H1 (cell line): ENCODE results near the gene ARID3B.

Experiments
- GTF2F1 ChIP-seq: IDR thresholded peaks from 2 replicates; pipeline ENCODE4 v1.6.1; 2012; ENCODE audit warnings: low read depth, low read length, improper control_type of control experiment, borderline replicate concordance
- HDAC2 ChIP-seq, 2 experiments: fragments of 300-600 bp in 1 of 2; sonication (generic) in 1 of 2; IDR thresholded peaks; 2 replicates each; pipeline ENCODE4 v1.6.1; 2011 to 2012; ENCODE audit warnings: low read depth in 2 of 2, low read length in 2 of 2, mild to moderate bottlenecking in 2 of 2, moderate library complexity in 2 of 2, borderline replicate concordance in 1 of 2, inconsistent platforms in 1 of 2
- TF ChIP-seq, protein P1 (sequence below), 3 experiments: IDR thresholded peaks; 1 replicate in 2 of 3; 2 replicates in 1 of 3; pipeline versions ENCODE4 v1.5.1 to v1.6.1; 2011; ENCODE audit warnings: low read length in 3 of 3, mild to moderate bottlenecking in 3 of 3, inconsistent platforms in 2 of 3, low read depth in 1 of 3, moderate library complexity in 1 of 3; ENCODE audit not compliant: insufficient read depth in 1 of 3; ENCODE audit errors: control extremely low read depth in 1 of 3

- TF ChIP-seq GTF2F1 (no peak), HDAC2 (IDR thresholded peaks at IDR 0.05; ENCODE audit: borderline replicate concordance in 1 of 2, low read depth in 2 of 2, low read length in 2 of 2) (no peak)
- TF ChIP-seq, protein P1, sequence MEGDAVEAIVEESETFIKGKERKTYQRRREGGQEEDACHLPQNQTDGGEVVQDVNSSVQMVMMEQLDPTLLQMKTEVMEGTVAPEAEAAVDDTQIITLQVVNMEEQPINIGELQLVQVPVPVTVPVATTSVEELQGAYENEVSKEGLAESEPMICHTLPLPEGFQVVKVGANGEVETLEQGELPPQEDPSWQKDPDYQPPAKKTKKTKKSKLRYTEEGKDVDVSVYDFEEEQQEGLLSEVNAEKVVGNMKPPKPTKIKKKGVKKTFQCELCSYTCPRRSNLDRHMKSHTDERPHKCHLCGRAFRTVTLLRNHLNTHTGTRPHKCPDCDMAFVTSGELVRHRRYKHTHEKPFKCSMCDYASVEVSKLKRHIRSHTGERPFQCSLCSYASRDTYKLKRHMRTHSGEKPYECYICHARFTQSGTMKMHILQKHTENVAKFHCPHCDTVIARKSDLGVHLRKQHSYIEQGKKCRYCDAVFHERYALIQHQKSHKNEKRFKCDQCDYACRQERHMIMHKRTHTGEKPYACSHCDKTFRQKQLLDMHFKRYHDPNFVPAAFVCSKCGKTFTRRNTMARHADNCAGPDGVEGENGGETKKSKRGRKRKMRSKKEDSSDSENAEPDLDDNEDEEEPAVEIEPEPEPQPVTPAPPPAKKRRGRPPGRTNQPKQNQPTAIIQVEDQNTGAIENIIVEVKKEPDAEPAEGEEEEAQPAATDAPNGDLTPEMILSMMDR (IDR thresholded peaks at IDR 0.05; ENCODE audit: control extremely low read depth in 1 of 3, insufficient read depth in 1 of 3, low read depth in 1 of 3, low read length in 3 of 3) = no peak
Observed at GRCh38 chr15:74625693-74626092, 84.7 kb downstream of the ARID3B start.
